Myocyte (in vitro differentiated cells): Measurements from ENCODE around the gene GLI3. TPM values are rescaled to one million over a fixed set of nuclear protein-coding genes. Genes with fewer than 3 reads are reported as not detected.

Experiments used
- DNase-seq: peaks from one replicate; pipeline ENCODE4 v3.0.0-alpha.2; 2012; ENCODE audit warnings: low read depth
- total RNA-seq: library from RNA; depleted of rRNA; stranded (reverse); fragments of >200 nt; gene quantifications from 2 replicates; pipeline ENCODE4 v1.2.3, GENCODE V29; 2014

GLI3 gene
- total RNA-seq, 1 donor from 2014 or later: 3.7 TPM

DNA sequence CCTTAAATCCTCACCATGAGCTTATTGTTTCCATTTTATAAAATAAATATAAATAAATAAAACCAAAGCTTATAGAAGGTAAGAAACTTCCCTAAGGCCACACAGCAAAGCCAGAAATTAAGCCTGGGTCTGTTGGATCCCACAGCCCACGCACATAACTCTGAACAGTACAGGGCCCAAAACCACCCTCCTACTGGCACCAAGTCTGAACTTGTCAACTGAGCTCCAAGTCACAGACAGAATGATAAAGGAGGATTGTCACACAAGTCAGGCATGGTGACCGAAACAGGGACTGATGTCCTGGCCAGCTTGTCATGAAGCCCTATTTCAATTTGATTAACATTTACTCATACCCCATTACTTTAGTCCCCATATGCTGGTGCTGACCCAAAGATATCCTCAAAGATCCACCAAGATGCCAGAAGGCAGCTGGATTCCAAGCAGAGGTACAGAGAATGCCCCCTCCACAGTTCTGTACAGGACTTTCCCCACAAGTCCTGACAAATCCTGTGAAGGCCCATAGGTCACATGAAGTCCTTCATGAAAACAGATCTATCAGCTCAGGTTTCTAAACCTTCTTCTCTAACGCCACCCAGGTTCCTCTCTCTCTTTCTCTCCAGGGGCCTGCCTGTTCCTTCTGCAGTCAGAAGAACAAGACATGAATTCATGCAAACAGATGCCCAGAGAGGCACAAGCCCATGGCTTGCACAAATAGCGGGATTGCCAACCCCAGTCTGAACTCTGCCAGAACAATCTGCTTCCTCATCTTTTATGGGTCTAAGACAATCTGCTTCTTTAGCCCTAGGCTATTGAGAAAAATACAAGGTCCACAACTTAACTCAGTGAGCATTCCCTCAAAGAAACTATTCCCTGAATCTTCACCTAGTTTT, 60.9 kb downstream of the GLI3 start:
- DNase-seq: no peak

DNA sequence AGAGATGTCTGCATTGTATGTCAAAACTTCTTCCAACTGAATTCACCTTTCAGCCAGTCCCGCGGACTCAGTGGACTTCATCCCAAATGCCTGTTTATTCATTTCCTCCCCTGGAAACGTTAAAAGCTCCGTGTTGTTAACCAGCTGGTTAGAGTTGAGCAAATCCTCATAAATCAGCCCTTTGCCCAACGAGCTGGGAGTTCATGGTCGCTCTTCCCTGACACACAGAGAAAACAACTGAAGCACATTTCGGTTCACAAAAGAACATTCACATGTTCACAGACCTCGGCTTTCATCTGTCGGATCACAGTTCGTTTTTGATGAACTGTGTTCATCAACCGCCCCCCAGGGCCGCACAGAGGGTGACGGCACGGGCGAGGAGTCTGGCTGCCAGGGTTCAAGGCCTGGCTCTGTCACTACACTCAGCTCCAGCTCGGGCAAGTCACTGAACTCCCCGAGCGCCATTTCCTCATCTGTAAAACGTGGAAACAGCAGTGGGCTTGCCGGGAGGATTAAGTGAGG, 62.6 kb downstream of the GLI3 start:
- no peak for DNase-seq

DNA sequence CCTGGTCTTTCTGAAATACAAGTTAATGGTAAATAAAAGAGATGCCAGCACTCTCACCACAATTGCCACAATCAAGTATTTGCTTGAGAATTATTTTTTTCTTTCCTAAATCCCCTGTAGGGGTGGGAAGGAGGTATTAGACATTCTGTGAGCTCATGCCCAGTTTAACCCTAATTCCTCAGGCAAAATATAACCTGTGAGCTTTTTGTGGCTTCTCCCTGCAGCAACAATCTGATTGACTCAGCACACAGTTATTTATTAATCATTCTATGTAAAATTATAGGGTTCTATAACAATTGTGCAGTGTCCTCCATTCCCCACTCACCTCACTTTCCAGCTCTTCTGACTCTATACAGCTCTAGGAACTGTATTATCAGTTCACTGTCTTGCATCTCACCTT, 66.3 kb downstream of the GLI3 start:
- no peak for DNase-seq

DNA sequence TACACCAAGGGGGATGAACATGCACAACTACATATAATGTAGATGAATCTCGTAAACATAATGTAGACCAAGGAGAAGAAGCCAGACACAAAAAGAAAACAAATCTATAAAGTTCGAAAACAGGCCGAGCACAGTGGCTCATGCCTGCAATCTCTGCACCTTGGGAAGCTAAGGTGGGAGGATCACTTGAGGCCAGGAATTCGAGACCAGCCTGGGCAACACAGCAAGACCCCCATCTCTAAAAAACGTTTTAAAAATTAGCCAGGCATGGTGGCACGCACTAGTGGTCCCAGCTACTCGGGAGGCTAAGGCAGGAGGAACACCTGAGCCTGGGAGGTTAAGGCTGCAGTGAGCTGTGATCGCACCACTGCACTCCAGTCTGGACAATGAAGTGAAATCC, 68.5 kb downstream of the GLI3 start:
- no peak for DNase-seq

- DNase-seq: no peak
Observed at GRCh38 chr7:42167631-42168236, 69.3 kb downstream of the GLI3 start.

GRCh38 chr7:42167206-42167605, 69.8 kb downstream of the GLI3 start:
- no peak for DNase-seq

GRCh38 chr7:42164881-42165428, 72.1 kb downstream of the GLI3 start:
- DNase-seq: no peak

GRCh38 chr7:42162560-42163325, 74.3 kb downstream of the GLI3 start:
- no peak for DNase-seq

DNA sequence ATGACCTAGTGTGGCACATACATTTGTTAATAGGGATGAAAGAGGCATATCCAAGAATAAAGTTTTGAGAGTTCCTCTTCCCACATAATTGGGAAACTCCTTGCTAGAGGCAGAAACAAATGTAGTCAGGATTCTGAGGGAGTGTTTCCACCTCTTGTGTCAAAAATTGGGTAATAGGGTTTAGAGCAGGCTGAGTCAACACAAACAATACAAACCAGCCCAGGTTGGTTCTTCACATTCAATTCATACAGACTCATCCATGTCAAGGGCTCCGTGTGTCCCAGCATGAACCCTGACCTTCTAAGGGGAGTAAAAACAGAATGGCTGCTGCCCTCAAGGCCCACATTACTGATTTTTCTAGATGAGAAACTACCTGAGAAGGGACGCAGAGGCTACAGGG, 75.3 kb downstream of the GLI3 start:
- DNase-seq: no peak

DNA sequence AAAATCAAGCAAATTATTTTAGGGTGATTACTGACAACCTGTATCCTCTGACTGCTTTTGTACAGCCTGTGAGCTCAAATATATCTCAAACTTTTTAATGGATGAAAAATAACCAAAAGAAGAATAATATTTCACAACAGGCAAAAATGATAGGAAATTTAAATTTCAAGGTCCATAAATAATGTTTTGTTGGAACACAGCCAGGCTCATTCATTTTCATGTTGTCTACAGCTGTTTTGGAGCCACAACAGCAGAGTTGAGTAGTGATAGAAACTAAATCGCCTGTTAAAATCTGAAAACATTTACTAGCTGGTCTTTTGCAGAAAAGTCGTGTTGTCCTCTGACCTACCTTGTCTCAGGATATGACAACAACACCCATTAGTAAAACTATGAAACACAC, 75.9 kb downstream of the GLI3 start:
- DNase-seq: peak; percentile 48

- DNase-seq: no peak
Observed at GRCh38 chr7:42159130-42159529, 77.9 kb downstream of the GLI3 start.

GRCh38 chr7:42156967-42157721, 79.9 kb downstream of the GLI3 start:
- DNase-seq: no peak

DNA sequence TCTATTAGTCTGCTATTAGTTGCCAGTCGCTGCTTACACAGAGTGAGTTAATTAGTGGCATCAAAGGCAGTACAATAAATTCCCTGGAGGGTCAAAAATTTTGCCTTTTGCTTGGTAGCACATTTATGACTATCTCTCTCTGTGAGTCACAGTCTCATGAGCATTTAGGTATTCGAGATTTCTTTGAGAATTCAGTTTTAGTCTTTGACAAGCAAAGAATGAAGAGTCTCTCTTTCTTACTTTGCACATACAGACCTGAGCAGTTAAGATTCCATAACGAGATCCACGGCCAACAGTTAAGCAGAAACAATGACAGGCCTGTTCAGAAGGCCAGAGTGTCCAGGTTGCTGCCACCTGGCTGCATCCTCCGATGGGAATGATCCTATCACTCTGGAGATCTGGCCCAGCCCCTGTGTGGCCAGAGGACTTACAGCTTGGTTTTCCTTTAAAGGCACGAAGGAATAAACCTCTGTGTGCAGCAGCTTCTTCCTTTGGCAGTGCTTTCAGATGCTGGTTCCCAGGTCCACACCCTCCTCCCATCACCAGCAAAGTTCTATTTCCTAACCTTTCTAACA, 80.6 kb downstream of the GLI3 start:
- DNase-seq: no peak

DNA sequence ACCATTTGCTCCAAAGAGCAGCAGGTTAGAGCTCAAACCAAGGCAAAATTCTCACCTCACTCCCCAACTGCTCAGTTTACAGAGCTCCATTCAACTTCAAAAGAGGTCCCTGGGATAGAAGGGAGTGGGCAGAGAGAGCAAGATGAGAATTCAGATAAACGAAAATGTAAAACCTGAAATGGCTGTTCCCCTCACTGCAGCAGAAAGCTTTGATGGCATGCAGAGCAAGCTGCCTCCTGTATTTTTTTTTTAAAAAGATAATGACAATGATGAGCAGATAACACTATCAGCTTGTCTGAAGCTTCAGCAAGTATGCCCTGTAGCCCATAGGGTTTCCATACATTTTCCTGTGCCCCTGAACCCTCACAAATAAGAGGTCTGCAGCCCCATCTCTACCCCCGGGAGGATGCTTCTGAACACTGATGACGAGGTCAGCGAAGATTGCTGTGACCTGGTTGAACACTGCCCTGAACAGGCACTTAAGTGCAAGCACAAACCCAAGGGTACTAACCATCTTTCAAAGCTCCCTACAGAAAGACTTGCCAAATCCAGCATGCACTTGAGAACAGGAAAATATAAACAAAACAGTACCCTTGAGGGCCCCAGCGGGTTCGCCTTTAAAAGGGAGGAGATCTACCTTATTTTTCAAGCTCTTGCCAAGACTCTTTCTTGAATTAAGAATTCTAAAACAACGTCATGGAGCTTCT, 81.3 kb downstream of the GLI3 start:
- DNase-seq: no peak

GRCh38 chr7:42154173-42154572, 82.8 kb downstream of the GLI3 start:
- no peak for DNase-seq

- no peak for DNase-seq
Observed at GRCh38 chr7:42152329-42153205, 84.4 kb downstream of the GLI3 start.

DNA sequence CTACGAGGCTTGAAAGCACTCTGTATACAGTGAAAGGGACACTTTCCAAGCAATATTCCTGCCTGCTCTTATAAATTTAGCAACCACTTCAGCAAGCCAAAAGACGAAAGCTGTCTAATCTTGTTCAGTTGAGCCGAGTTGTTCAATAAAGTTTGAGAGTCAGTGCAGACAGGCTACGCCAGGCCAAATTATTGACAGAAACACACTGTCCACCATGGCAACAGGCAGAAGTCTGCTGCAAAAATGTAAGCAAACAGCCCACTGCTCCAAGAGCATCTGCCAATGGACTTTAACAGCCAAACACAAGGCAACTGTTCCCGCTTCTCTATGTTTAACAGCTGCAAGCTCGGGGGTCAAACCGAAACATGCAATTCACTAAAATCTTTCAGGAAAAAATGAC, 85.7 kb downstream of the GLI3 start:
- DNase-seq: peak; percentile 84

GRCh38 chr7:42145539-42145938, 91.5 kb downstream of the GLI3 start:
- no peak for DNase-seq

DNA sequence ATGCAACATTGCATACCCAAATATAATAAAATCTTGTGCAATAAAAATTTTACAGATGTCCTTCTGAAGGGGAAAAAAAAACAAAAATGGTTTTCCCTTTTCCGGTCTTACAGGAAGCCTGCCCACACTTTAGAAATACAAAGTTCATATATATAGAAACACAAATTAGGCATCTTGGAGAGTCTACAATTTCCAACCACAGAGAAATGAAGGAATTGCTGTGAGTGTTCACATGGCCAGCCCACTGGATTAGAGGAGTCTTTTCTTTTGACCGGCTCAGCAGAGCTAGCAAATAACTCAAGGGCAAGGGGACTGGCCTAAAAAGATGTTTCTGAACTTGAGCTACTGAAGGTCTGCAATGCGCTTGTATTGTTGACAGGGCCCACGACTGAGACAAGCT, 92.4 kb downstream of the GLI3 start:
- DNase-seq: peak; percentile 40
